GM12873 (cell line): Measurements from ENCODE around the gene APOA1.
A peak's percentile ranks its signal among the peaks of the same experiment; 100 is the strongest.

Experiments used
- TF ChIP-seq, protein P1 (sequence below): IDR thresholded peaks from 2 replicates; pipeline ENCODE4 v1.5.1; 2012; ENCODE audit warnings: low read depth, mild to moderate bottlenecking, moderate library complexity, low read length, control low read depth; ENCODE audit not compliant: insufficient read depth; ENCODE audit errors: missing control alignments

Gene APOA1

DNA sequence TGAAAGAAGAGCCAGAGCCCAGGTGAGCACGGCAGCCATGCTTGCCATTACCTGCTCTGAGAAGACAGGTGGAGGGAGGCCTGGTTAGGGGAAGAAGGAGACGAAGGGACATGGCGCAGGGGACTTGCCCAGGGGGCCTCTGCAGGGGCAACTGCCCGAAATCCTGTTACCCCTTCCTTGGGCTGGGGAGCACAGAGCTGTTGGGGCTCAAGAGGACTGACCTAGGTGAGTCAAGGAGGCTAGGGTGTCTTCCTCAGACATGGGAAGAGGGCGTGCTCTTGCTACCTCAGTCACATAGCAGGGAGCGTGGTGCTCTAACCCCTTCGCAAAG, 45.6 kb downstream of the APOA1 start, which contains the start of gene APOA5:
APOA5 (minus strand) TSS at position 67 of the 331 bp plus-strand sequence; CDS start at position 48, 19 bp downstream.
- TF ChIP-seq, protein P1, sequence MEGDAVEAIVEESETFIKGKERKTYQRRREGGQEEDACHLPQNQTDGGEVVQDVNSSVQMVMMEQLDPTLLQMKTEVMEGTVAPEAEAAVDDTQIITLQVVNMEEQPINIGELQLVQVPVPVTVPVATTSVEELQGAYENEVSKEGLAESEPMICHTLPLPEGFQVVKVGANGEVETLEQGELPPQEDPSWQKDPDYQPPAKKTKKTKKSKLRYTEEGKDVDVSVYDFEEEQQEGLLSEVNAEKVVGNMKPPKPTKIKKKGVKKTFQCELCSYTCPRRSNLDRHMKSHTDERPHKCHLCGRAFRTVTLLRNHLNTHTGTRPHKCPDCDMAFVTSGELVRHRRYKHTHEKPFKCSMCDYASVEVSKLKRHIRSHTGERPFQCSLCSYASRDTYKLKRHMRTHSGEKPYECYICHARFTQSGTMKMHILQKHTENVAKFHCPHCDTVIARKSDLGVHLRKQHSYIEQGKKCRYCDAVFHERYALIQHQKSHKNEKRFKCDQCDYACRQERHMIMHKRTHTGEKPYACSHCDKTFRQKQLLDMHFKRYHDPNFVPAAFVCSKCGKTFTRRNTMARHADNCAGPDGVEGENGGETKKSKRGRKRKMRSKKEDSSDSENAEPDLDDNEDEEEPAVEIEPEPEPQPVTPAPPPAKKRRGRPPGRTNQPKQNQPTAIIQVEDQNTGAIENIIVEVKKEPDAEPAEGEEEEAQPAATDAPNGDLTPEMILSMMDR, result no peak

DNA sequence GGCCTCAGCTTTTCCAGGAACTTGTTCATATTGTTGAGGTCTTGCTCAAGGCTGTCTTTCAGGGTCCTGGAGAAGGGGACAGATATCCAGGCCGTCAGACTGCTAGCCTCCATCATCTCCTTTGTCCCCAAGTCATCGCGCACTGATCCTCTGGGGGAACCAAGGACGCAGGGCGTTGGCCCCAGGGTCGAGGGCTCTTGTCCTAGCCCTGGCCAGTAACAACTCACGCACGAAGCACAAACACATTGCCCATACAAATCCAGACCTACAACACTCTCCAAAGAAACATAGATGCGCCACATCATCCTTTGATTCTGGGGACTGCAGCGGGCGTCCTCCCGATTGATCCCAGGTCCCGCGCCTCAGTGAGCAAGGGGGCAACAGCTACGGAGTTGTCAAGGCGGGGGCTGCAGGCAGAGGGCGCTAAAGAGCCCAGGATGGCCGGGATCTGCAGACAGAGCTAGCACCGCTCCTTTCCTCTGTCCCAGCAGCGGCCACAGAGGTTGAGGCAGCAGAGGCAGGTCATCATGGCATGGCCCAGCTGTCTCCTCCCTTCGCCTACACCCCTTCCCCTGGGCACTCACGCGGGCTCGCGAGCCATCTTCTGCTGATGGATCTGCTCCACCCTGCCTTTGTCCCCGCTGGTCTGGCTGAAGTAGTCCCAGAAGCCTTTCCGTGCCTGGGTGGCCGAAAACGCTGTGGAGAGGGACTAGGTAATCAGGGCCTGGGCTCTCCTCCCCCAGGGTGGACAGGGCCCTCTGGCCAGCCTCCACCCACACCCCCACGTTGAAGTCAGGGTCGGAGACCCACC, 46.2 kb downstream of the APOA1 start:
- TF ChIP-seq, protein P1, result peak; percentile 94

DNA sequence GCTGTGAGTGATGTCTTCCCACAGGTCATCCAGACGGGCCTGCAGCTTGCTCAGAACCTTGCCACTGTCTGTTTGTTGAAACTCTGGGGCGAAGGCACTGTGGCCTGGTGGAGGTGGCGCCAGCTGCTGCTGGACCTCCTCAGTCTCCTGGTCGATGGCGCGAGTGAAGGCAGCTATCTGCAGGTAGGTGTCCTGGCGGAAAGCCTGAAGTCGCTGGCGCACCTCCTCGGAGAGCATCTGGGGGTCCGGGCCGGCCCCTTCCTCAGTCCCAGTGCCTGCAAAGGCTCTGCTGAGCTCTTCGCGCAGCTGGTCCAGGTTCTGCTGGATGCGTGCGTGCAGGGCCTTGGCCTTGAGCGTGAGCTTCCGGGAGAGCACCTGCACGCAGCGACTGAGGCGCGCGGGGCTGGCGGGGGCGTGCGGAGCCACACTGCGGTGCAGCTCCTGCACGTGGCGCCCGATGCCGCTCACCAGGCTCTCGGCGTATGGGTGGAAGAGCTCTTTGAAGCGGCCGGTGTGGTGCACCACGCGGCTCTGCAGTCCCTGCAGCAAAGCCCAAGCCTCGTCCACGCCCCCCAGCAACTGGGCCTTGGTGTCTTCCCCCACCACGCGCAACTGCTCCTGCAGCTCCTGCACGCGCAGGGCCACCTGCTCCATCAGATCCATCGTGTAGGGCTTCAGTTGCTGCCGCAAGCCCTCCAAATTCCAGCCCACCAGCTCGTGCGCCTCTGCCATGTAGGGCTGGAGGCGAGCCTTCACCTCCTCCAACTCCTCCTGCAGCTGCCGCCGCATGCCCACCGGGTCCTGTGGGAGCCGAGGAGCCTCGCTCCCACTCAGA, 47.0 kb downstream of the APOA1 start:
- TF ChIP-seq, protein P1, result no peak

DNA sequence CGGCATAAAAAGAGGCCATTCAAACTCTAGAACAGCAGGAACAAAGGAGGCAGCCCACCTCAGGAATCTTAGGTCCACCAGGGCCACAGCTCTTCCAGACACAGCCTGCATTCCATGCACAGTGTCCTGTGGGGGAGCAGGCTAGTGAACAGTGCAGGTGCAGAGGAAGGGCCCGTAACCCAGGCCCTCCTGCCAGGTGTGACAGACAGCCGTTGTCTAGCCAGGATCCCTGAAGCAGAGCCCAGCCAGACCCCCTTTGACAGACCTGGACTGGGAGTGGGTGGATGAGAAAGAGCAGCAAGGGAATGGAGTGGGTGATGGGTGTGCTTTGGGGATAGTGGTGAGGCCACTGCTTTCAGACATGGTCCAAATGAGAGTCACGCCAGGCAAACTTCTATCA, 48.4 kb downstream of the APOA1 start:
- TF ChIP-seq, protein P1, result no peak

DNA sequence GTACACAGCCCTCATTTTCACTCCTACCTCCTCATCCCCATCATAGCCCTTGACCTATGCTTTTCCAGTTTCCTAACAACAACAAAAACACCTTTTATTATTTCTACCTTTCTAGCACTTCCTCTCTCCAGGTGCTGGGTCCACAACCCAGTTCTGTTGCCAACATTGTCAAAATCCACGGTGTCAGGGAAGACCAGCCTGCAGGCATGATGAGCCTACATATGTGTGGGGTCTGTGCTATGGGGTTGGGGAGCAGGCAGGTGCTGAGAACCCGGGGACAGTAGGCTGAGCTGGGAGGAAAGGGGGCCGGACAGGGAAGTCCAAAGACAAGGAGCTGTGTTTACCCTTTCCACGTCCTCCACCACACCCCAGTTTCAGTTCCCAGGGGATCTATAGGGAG, 48.9 kb downstream of the APOA1 start:
- TF ChIP-seq, protein P1, result no peak

DNA sequence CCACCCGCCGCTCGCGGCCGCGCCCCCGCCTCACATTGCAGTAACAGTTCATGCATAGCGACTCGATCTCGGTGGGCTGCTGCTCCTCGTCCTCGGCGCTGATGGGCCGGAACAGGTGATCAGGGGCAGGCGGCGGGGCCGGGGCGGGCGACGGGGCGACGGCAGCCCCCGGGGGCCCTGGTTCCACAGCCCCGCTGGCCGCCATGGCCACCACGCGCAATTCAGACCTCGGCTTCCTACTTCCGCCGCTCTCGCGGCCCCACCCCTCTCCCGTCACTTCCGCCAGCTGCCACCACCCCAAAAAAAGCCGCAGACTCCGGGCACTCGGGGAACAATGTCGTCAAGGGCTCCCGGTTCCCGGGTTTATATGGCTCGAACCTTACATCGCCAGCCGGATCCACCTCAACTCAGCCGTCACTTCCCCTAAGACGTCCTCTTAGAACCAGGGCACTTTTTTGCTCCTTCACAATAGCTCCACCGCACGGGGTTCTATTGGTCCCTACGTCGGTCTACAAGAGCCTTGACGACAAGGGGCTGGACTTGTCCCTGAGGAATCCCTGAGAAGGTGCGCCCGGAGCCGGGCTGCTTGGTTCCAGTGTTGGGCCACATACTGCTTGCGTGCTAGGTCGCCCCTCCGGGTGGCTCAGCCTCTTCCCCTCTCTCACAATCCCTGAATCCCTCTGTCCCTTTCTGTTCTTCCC, 49.5 kb downstream of the APOA1 start, which contains the start of gene ZPR1:
ZPR1 (minus strand) TSS at position 238 of the 701 bp plus-strand sequence; CDS start at position 205, 33 bp downstream.
- TF ChIP-seq, protein P1, result no peak

DNA sequence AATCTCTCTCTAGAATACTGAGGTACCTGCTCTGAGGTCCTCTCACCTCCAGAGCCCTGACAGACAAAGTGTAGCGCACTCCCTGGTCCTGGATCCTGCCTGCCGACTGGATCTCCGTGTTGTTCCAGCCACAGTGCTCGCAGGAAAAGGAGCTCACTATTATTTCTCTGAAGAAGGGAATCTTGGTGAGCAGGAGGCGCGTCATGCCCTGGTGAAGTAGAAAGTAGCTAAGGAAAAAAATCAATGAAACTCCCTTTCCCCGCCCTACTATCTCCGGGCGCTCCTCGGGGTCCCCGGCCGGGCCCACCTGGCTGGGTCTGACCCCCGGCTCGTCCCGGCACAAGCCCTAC, 50.0 kb downstream of the APOA1 start:
- TF ChIP-seq, protein P1, result no peak
